H7 (cell line): ENCODE results near the gene PRAMEF14. TPM values are rescaled to one million over a fixed set of nuclear protein-coding genes. Genes with fewer than 3 reads are reported as not detected.
"Not testable (repeated sequence)": the region's sequence is repeated elsewhere in the genome, so short reads cannot be mapped to it uniquely, and the experiment has no call there.

Experiments
- DNase-seq: peaks from one replicate; pipeline ENCODE4 v3.0.0; 2012
- H3K27me3 ChIP-seq: 2 replicates; pipeline ENCODE4 v1.6.0; 2011; ENCODE audit warnings: mild to moderate bottlenecking, low read length; ENCODE audit not compliant: control insufficient read depth, insufficient read depth
- H3K36me3 ChIP-seq: replicated peaks from 2 replicates; pipeline ENCODE4 v1.5.1; 2011; ENCODE audit warnings: low read length; ENCODE audit not compliant: control insufficient read depth, insufficient read depth
- H3K4me3 ChIP-seq: 2 replicates; pipeline ENCODE4 v1.5.1; 2011; ENCODE audit warnings: low read depth, mild to moderate bottlenecking, control low read depth, low read length, moderate library complexity; ENCODE audit not compliant: insufficient read depth
- total RNA-seq: library from RNA; depleted of rRNA; stranded (reverse); fragments of >200 nt; shearing (Covaris generic); gene quantifications from 2 replicates; pipeline ENCODE4 v1.2.3, GENCODE V29; 2014; rRNA removed

Gene PRAMEF14
- total RNA-seq, 1 experiment from 2014 or later, result not detected

- not testable (repeated sequence) for H3K36me3 ChIP-seq, H3K4me3 ChIP-seq, H3K27me3 ChIP-seq, DNase-seq
Measured at GRCh38 chr1:13315281-13315680, 31.7 kb downstream of the PRAMEF14 start, which contains the start of gene PRAMEF15. TSS of gene PRAMEF15 (plus strand) at chr1:13315581. CDS start at chr1:13318408, 2,827 bp downstream.

- H3K4me3 ChIP-seq, DNase-seq, H3K27me3 ChIP-seq, H3K36me3 ChIP-seq: not testable (repeated sequence)
Measured at GRCh38 chr1:13303239-13303638, 43.7 kb downstream of the PRAMEF14 start, which contains the start of gene PRAMEF33. TSS of gene PRAMEF33 (plus strand) at chr1:13303539. CDS start at chr1:13305955, 2,416 bp downstream.

GRCh38 chr1:13302197-13302596 is 44.7 kb downstream of the PRAMEF14 start:
- not testable (repeated sequence) for H3K27me3 ChIP-seq, DNase-seq, H3K36me3 ChIP-seq, H3K4me3 ChIP-seq

GRCh38 chr1:13298699-13299098 is 48.2 kb downstream of the PRAMEF14 start:
- H3K27me3 ChIP-seq, H3K4me3 ChIP-seq, DNase-seq, H3K36me3 ChIP-seq: not testable (repeated sequence)

- H3K36me3 ChIP-seq, DNase-seq, H3K27me3 ChIP-seq, H3K4me3 ChIP-seq: not testable (repeated sequence)
Measured at GRCh38 chr1:13297216-13297931, 49.6 kb downstream of the PRAMEF14 start.

Other genes starting within 250 kb of the PRAMEF14 start
- gene HNRNPCL2, start 230.3 kb downstream of the PRAMEF14 start, total RNA-seq, result not detected in 2 replicates
- not detected in 2 replicates for gene PRAMEF26, start 191.1 kb downstream of the PRAMEF14 start, total RNA-seq
- not detected in 2 replicates for gene HNRNPCL4, start 181.5 kb downstream of the PRAMEF14 start, total RNA-seq
- gene PRAMEF9, start 175.3 kb downstream of the PRAMEF14 start, total RNA-seq, result not detected in 2 replicates
- not detected in 2 replicates for gene PRAMEF13, start 145.7 kb downstream of the PRAMEF14 start, total RNA-seq
- not detected in 2 replicates for gene PRAMEF18, start 121.0 kb downstream of the PRAMEF14 start, total RNA-seq
- gene PRAMEF5, start 92.9 kb downstream of the PRAMEF14 start, total RNA-seq, result not detected in 2 replicates
- gene PRAMEF8, start 62.0 kb downstream of the PRAMEF14 start, total RNA-seq, result not detected in 2 replicates
- not detected in 2 replicates for gene PRAMEF33, start 43.6 kb downstream of the PRAMEF14 start, total RNA-seq
- not detected in 2 replicates for gene PRAMEF15, start 31.6 kb downstream of the PRAMEF14 start, total RNA-seq
- not detected in 2 replicates for gene PRAMEF19, start 24.8 kb upstream of the PRAMEF14 start, total RNA-seq
- not detected in 2 replicates for gene PRAMEF17, start 42.5 kb upstream of the PRAMEF14 start, total RNA-seq
- gene PRAMEF20, start 63.3 kb upstream of the PRAMEF14 start, total RNA-seq, result not detected in 2 replicates
- gene LRRC38, start 166.9 kb upstream of the PRAMEF14 start, total RNA-seq, result 0.28 TPM in 1 of 2 replicates, not detected in the other
- gene PDPN, start 236.7 kb upstream of the PRAMEF14 start, total RNA-seq, result 103 and 108 TPM in 2 replicates